ENCODE results near the gene TFF2.

TFF2 gene

GRCh38 chr21:42376338-42376982, 25.7 kb upstream of the TFF2 start:
- Histone ChIP-seq H3F3A (ENCODE audit: low read depth) (no peaks in the 10 kb centered on the region), H2AFZ (ENCODE audit: low read length) (no peak overlapping the region), H3K27me3 (ENCODE audit: insufficient read depth, low read length, poor library complexity, severe bottlenecking) (no peaks in the 10 kb centered on the region), H3K9me3 (ENCODE audit: insufficient read depth, low read depth, low read length) (no peaks in the 10 kb centered on the region), H3K4me3 (ENCODE audit: low read length, poor library complexity, severe bottlenecking) (no peak overlapping the region), H3K4me2 (ENCODE audit: low read depth, low read length, poor library complexity, severe bottlenecking) (no peak overlapping the region), H3K79me2 (ENCODE audit: insufficient read depth, low read length) (no peaks in the 10 kb centered on the region), H3K9ac (ENCODE audit: low read depth, low read length, poor library complexity, severe bottlenecking) (no peak overlapping the region), H3K9me2 (replicated peaks; ENCODE audit: low read depth, low read length) (no peaks in the 10 kb centered on the region), H3K4me1 (ENCODE audit: insufficient read depth, low read length, poor library complexity, severe bottlenecking) (peaks cover 6% of the 10 kb centered on the region), H3K36me3 (ENCODE audit: insufficient read depth, low read length) (no peaks in the 10 kb centered on the region), H4K20me1 (ENCODE audit: insufficient read depth, low read length, poor library complexity, severe bottlenecking) (no peaks in the 10 kb centered on the region)
- TF ChIP-seq CTCF (conservative IDR thresholded peaks at IDR 0.05; ENCODE audit: low read length) (no peak), EZH2phosphoT487 (IDR thresholded peaks at IDR 0.05; ENCODE audit: borderline replicate concordance) (no peak)

- Histone ChIP-seq H3K9ac (ENCODE audit: low read depth, low read length, poor library complexity, severe bottlenecking) (no peak overlapping the region), H3K4me3 (ENCODE audit: low read length, poor library complexity, severe bottlenecking) (no peak overlapping the region), H3K4me1 (ENCODE audit: insufficient read depth, low read length, poor library complexity, severe bottlenecking) (peaks cover 6% of the 10 kb centered on the region), H3K9me3 (ENCODE audit: insufficient read depth, low read depth, low read length) (no peaks in the 10 kb centered on the region), H3K27me3 (ENCODE audit: insufficient read depth, low read length, poor library complexity, severe bottlenecking) (no peaks in the 10 kb centered on the region), H3K9me2 (replicated peaks; ENCODE audit: low read depth, low read length) (no peaks in the 10 kb centered on the region), H3F3A (ENCODE audit: low read depth) (no peaks in the 10 kb centered on the region), H2AFZ (ENCODE audit: low read length) (no peak overlapping the region), H3K36me3 (ENCODE audit: insufficient read depth, low read length) (no peaks in the 10 kb centered on the region), H3K4me2 (ENCODE audit: low read depth, low read length, poor library complexity, severe bottlenecking) (no peak overlapping the region), H3K79me2 (ENCODE audit: insufficient read depth, low read length) (no peaks in the 10 kb centered on the region), H4K20me1 (ENCODE audit: insufficient read depth, low read length, poor library complexity, severe bottlenecking) (no peaks in the 10 kb centered on the region)
- TF ChIP-seq EZH2phosphoT487 (IDR thresholded peaks at IDR 0.05; ENCODE audit: borderline replicate concordance) (no peak), CTCF (conservative IDR thresholded peaks at IDR 0.05; ENCODE audit: low read length) (no peak)
Observed at GRCh38 chr21:42375966-42376337, 25.2 kb upstream of the TFF2 start.

GRCh38 chr21:42375506-42375905, 24.7 kb upstream of the TFF2 start:
- Histone ChIP-seq H3K9me3 (ENCODE audit: insufficient read depth, low read depth, low read length) (no peaks in the 10 kb centered on the region), H4K20me1 (ENCODE audit: insufficient read depth, low read length, poor library complexity, severe bottlenecking) (no peaks in the 10 kb centered on the region), H3K79me2 (ENCODE audit: insufficient read depth, low read length) (no peaks in the 10 kb centered on the region), H3K9ac (ENCODE audit: low read depth, low read length, poor library complexity, severe bottlenecking) (no peak overlapping the region), H3K4me3 (ENCODE audit: low read length, poor library complexity, severe bottlenecking) (no peak overlapping the region), H2AFZ (ENCODE audit: low read length) (no peak overlapping the region), H3F3A (ENCODE audit: low read depth) (no peaks in the 10 kb centered on the region), H3K27me3 (ENCODE audit: insufficient read depth, low read length, poor library complexity, severe bottlenecking) (no peaks in the 10 kb centered on the region), H3K9me2 (replicated peaks; ENCODE audit: low read depth, low read length) (no peaks in the 10 kb centered on the region), H3K36me3 (ENCODE audit: insufficient read depth, low read length) (no peaks in the 10 kb centered on the region), H3K4me2 (ENCODE audit: low read depth, low read length, poor library complexity, severe bottlenecking) (no peak overlapping the region), H3K4me1 (ENCODE audit: insufficient read depth, low read length, poor library complexity, severe bottlenecking) (peaks cover 7% of the 10 kb centered on the region)
- TF ChIP-seq CTCF (conservative IDR thresholded peaks at IDR 0.05; ENCODE audit: low read length) (no peak), EZH2phosphoT487 (IDR thresholded peaks at IDR 0.05; ENCODE audit: borderline replicate concordance) (no peak)

Measured in Loucy (cell line).